Panc1 (cell line): ENCODE results near the gene CDC14B. TPM values are rescaled to one million over a fixed set of nuclear protein-coding genes. Genes with fewer than 3 reads are reported as not detected.

ENCODE experiments used
- ATAC-seq: fragments of 200-7000 bp; cut with Tn5 transposase; 2 replicates; pipeline ENCODE4 v1.9.1; 2020; ENCODE audit warnings: mild to moderate bottlenecking, moderate library complexity
- BruUV-seq: library from RNA; stranded (reverse); fragments of 400-500 nt; replicated peaks from 2 replicates; lab custom pipeline; 2021; lab: Mats Ljungman, UMichigan
- CTCF ChIA-PET: fragments of 300-600 bp; sonication (Branson Sonifier 250); formaldehyde crosslinking; loops from one replicate; lab custom pipeline; 2022; ENCODE audit warnings: antibody characterized with exemption; lab: Charles Lee
- POLR2A ChIA-PET: fragments of 300-600 bp; sonication (Branson Sonifier 250); formaldehyde crosslinking; loops from one replicate; lab custom pipeline; 2022; ENCODE audit warnings: antibody characterized with exemption; lab: Charles Lee
- DNase-seq: peaks from one replicate; pipeline ENCODE4 v3.0.0-alpha.2; 2010; ENCODE audit warnings: low read depth, low spot score
- H3K27ac ChIP-seq: 2 replicates; pipeline ENCODE4 v1.5.1; 2011; ENCODE audit warnings: mild to moderate bottlenecking, low read length, inconsistent platforms
- H3K27me3 ChIP-seq: fragments of 200-500 bp; sonication (Bioruptor generic); 2 replicates; pipeline ENCODE4 v1.6.0; 2014; ENCODE audit warnings: low read length, inconsistent platforms; ENCODE audit not compliant: control insufficient read depth, insufficient read depth
- H3K36me3 ChIP-seq: fragments of 200-500 bp; sonication (Bioruptor generic); 2 replicates; pipeline ENCODE4 v1.5.1; 2014; ENCODE audit warnings: inconsistent platforms, mild to moderate bottlenecking, low read length, moderate library complexity; ENCODE audit not compliant: control insufficient read depth, insufficient read depth
- H3K4me1 ChIP-seq: 2 replicates; pipeline ENCODE4 v1.5.1; 2011; ENCODE audit warnings: inconsistent platforms, mild to moderate bottlenecking, low read length, moderate library complexity; ENCODE audit not compliant: control insufficient read depth, insufficient read depth
- H3K4me3 ChIP-seq, 2 experiments: 2 replicates each; pipeline ENCODE4 v1.5.1; 2011 to 2012; ENCODE audit warnings: low read depth in 2 of 2, low read length in 2 of 2, mild to moderate bottlenecking in 2 of 2, inconsistent platforms in 1 of 2, moderate library complexity in 1 of 2
- H3K9me3 ChIP-seq: fragments of 200-500 bp; sonication (Bioruptor generic); 2 replicates; pipeline ENCODE4 v1.5.1; 2014; ENCODE audit warnings: low read depth, mild to moderate bottlenecking, inconsistent platforms, low read length, moderate library complexity; ENCODE audit not compliant: control insufficient read depth, insufficient read depth
- POLR2AphosphoS5 ChIP-seq: IDR thresholded peaks from 2 replicates; pipeline ENCODE4 v1.6.1; 2012; ENCODE audit warnings: mild to moderate bottlenecking, low read depth, low read length, moderate library complexity
- SIN3A ChIP-seq: IDR thresholded peaks from 2 replicates; pipeline ENCODE4 v1.6.1; 2012; ENCODE audit warnings: low read depth, mild to moderate bottlenecking, low read length, moderate library complexity, borderline replicate concordance; ENCODE audit not compliant: insufficient read depth
- TCF7L2 ChIP-seq: IDR thresholded peaks from 2 replicates; pipeline ENCODE4 v1.6.1; 2011; ENCODE audit warnings: mild to moderate bottlenecking, low read depth, low read length, inconsistent platforms
- in situ Hi-C: cut with HindIII; loops from 2 replicates; pipeline ENCODE4 v1.10.0; 2016; ENCODE audit warnings: low sequenced_read_pairs, low pct_unique_long_range_greater_than_20kb
- intact Hi-C: fragments of 100-400 bp; cut with micrococcal nuclease; formaldehyde crosslinking; loops from one replicate; pipeline ENCODE4 v1.10.0; 2022; ENCODE audit not compliant: unreplicated experiment
- total RNA-seq: library from RNA; stranded (reverse); gene quantifications from one replicate; pipeline ENCODE4 v1.2.1, GENCODE V29; 2021; ENCODE audit not compliant: unreplicated experiment
- TF ChIP-seq, protein P1 (sequence below), 2 experiments: IDR thresholded peaks; 2 replicates each; pipeline ENCODE4 v1.6.1; 2011 to 2012; ENCODE audit warnings: low read depth in 2 of 2, control low read depth in 1 of 2, low read length in 1 of 2, mild to moderate bottlenecking in 1 of 2, moderate library complexity in 1 of 2; ENCODE audit not compliant: insufficient read depth in 1 of 2
- TF ChIP-seq, protein P2 (sequence below): fragments of 450-650 bp; IDR thresholded peaks from 2 replicates; pipeline ENCODE4 v1.5.1; 2017; ENCODE audit warnings: mild to moderate bottlenecking

CDC14B gene
- total RNA-seq, 1 experiment from 2014 or later = 11.8 TPM

DNA sequence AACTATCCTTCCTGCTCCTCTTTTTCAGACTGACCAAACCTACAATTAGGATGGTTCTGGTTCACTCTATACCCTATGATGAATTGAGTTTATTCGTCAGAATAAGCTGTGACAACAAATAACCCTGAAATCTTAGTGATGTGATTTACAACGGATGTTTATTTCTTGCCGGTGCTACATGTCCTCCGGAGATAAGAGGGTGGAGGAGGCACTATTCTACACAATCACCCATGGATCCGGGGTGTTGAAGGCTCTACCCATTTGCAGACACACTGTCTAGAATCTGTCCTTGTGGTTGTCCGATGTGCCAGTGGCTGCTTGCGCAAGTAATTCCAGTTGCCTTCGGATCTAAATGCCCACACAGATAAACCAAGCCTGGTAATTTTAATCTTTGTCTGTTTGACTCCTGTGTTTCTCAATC, 44.7 kb downstream of the CDC14B start:
- BruUV-seq = no TSS peak
- Histone ChIP-seq H3K4me3 (no peak overlapping the region), H3K27ac (no peak overlapping the region), H3K36me3 (no peaks in the 10 kb centered on the region), H3K9me3 (no peaks in the 10 kb centered on the region), H3K27me3 (no peaks in the 10 kb centered on the region), H3K4me1 (no peaks in the 10 kb centered on the region)
- ATAC-seq = 0 out of 2 replicates have a peak, but pooled peaks have one; percentile 48
- no peak for DNase-seq
- intact Hi-C loops = no loop called here
- TF ChIP-seq POLR2AphosphoS5 = no peak
- TF ChIP-seq, protein P1, sequence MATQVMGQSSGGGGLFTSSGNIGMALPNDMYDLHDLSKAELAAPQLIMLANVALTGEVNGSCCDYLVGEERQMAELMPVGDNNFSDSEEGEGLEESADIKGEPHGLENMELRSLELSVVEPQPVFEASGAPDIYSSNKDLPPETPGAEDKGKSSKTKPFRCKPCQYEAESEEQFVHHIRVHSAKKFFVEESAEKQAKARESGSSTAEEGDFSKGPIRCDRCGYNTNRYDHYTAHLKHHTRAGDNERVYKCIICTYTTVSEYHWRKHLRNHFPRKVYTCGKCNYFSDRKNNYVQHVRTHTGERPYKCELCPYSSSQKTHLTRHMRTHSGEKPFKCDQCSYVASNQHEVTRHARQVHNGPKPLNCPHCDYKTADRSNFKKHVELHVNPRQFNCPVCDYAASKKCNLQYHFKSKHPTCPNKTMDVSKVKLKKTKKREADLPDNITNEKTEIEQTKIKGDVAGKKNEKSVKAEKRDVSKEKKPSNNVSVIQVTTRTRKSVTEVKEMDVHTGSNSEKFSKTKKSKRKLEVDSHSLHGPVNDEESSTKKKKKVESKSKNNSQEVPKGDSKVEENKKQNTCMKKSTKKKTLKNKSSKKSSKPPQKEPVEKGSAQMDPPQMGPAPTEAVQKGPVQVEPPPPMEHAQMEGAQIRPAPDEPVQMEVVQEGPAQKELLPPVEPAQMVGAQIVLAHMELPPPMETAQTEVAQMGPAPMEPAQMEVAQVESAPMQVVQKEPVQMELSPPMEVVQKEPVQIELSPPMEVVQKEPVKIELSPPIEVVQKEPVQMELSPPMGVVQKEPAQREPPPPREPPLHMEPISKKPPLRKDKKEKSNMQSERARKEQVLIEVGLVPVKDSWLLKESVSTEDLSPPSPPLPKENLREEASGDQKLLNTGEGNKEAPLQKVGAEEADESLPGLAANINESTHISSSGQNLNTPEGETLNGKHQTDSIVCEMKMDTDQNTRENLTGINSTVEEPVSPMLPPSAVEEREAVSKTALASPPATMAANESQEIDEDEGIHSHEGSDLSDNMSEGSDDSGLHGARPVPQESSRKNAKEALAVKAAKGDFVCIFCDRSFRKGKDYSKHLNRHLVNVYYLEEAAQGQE (IDR thresholded peaks at IDR 0.05; ENCODE audit: insufficient read depth in 1 of 2, low read depth in 2 of 2, low read length in 1 of 2) = no peak
- TF ChIP-seq, protein P2, sequence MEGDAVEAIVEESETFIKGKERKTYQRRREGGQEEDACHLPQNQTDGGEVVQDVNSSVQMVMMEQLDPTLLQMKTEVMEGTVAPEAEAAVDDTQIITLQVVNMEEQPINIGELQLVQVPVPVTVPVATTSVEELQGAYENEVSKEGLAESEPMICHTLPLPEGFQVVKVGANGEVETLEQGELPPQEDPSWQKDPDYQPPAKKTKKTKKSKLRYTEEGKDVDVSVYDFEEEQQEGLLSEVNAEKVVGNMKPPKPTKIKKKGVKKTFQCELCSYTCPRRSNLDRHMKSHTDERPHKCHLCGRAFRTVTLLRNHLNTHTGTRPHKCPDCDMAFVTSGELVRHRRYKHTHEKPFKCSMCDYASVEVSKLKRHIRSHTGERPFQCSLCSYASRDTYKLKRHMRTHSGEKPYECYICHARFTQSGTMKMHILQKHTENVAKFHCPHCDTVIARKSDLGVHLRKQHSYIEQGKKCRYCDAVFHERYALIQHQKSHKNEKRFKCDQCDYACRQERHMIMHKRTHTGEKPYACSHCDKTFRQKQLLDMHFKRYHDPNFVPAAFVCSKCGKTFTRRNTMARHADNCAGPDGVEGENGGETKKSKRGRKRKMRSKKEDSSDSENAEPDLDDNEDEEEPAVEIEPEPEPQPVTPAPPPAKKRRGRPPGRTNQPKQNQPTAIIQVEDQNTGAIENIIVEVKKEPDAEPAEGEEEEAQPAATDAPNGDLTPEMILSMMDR = no peak
- TF ChIP-seq TCF7L2 = no peak
- TF ChIP-seq SIN3A = no peak
- ChIA-PET CTCF (no interaction called here), POLR2A (no interaction called here)
- in situ Hi-C loops = no loop called here

DNA sequence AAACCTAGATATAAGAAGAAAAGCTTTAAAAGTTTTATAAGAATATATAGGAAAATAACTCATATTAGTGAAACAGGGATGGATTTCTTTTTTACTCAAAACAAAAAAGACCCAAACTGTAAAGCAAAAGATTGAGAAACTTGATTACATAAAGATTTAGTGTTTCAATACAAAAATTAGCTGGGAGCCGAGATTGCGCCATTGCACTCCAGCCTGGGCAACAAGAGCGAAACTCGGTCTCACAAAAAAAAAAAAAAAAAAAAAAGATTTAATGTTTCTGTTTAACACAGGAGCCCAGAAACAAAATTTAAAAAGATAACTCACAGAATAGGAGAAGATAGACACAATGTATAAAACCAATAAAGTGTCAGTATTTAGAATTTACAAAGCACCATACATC, 45.2 kb downstream of the CDC14B start:
- in situ Hi-C loops = no loop called here
- ATAC-seq = no peak

More for the DNA sequence above, 45.2 kb downstream of the CDC14B start:
- Histone ChIP-seq H3K27me3 (no peaks in the 10 kb centered on the region), H3K9me3 (no peaks in the 10 kb centered on the region), H3K27ac (no peak overlapping the region), H3K36me3 (no peaks in the 10 kb centered on the region), H3K4me3 (no peak overlapping the region), H3K4me1 (no peaks in the 10 kb centered on the region)
- intact Hi-C loops = no loop called here
- no peak for DNase-seq
- BruUV-seq = no TSS peak
- CTCF ChIA-PET = no interaction called here
- TF ChIP-seq TCF7L2 (no peak), POLR2AphosphoS5 (no peak), SIN3A (no peak)
- TF ChIP-seq, protein P1 (IDR thresholded peaks at IDR 0.05; ENCODE audit: insufficient read depth in 1 of 2, low read depth in 2 of 2, low read length in 1 of 2) = no peak
- TF ChIP-seq, protein P2 = no peak
- POLR2A ChIA-PET = no interaction called here
